Left hindlimb (tissue), 1 donor: ENCODE results near the gene CALML5.

Experiments
- DNase-seq: peaks from one replicate; pipeline ENCODE4 v3.0.0-alpha.2; 2018

CALML5 gene

GRCh38 chr10:5532618-5533097 is 33.3 kb upstream of the CALML5 start:
- DNase-seq = no peak

GRCh38 chr10:5532307-5532605 is 32.9 kb upstream of the CALML5 start:
- no peak for DNase-seq

DNA sequence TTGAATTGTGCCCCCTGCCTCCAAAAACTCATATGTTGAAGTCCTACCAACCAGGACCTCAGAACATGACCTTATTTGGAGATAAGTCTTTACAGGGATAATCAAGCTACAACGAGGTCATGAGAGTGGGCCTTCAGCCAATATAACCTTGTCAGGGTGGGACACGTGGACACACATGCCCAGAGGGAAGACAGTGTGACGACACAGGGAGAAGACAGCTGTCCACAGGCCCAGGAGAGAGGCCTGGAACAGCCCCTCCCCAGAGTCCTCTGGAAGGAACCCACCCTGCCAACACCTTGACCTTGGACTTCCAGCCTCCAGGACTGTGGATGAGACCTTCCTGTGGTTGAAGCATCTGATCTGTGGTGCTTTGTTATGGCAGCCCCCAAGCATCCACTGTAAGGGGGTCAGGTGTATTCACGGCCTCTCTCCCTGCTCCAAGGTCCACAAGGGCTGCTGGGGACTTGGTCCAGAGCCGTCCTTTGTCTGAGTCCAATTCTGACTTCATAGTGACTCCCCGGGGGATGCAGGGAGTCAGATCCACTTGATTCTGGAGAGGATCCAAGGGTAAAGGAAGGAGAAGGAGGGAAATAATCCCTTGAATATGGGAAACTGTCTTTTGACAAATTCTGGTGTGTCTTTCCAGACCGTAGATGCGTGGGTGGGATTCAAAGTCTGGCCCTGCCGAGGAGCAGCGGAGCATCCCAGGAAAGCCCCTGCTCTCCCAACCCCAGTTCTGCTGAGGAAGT is 32.4 kb upstream of the CALML5 start:
- peak; percentile 19 for DNase-seq

GRCh38 chr10:5530846-5531557 is 31.6 kb upstream of the CALML5 start:
- DNase-seq = no peak

- no peak for DNase-seq
Measured at GRCh38 chr10:5530412-5530806, 31.0 kb upstream of the CALML5 start.

DNA sequence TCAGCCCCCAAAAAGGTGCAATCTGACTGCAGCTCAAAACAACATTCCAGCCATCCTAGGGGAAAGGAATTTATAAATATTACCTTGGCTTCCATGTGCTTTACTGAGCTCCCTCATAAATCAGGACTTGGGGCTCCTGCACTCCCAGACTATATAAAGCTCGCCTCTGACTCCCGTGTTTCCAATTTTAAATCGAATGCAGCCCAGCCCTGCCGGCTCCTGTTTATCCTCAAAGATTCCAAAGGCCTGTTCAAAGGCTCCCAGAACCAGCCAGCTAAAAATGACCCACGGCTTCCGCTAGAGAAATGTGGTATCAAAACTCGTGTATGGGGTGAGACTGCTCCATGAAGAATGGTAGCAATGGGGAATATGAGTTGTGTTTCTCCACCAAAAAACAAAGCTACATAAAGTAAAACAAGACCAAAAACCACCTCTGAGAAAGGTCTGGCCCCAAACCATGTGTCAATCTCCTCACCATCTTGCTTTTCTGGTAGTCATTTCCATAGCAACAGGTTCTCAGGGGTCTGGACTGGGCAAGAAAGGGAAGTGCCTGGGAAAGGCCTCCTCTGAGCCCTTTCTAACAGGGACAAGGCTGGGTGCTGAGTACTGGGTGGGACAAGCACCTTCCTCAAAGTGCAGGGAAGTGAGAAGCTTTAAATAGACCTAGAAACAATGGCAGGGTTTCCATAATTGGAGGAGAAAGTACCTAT is 30.5 kb upstream of the CALML5 start:
- DNase-seq = no peak

DNA sequence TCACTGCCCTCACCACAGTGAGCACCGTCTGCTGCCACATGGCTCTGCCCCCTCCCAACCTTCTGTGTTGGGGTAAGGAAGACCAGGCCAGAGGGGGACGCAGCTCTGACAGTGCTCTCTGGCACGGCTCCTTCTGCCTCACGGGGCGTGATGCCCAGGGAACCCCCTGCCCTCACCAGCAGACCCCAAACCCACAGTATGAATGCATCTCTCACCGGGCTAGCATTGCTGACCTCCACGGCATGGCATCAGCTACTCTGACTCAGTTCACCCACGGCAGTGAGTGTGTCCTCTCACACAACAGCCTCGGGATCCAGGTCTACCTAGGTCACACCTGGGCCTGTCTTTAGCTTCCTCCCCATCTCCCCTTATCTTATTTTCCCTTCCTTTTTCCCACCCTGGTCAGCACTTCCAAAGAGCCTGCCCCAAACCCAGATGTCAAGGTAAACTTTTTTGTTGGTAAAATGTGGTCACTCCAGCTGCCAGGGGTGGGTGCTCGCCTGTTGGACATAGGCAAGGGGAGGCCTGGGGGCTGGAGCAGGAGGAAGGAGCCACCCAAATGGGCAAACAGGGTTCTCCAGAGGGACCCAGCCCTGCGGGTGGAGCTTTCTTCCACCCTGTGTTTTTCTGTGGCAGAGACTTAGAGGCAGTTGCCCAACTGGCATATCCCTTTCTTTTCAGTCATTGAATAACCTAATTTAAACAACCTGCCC is 29.8 kb upstream of the CALML5 start:
- DNase-seq = no peak

- DNase-seq = peak; percentile 13
Measured at GRCh38 chr10:5527332-5528200, 28.2 kb upstream of the CALML5 start.

DNA sequence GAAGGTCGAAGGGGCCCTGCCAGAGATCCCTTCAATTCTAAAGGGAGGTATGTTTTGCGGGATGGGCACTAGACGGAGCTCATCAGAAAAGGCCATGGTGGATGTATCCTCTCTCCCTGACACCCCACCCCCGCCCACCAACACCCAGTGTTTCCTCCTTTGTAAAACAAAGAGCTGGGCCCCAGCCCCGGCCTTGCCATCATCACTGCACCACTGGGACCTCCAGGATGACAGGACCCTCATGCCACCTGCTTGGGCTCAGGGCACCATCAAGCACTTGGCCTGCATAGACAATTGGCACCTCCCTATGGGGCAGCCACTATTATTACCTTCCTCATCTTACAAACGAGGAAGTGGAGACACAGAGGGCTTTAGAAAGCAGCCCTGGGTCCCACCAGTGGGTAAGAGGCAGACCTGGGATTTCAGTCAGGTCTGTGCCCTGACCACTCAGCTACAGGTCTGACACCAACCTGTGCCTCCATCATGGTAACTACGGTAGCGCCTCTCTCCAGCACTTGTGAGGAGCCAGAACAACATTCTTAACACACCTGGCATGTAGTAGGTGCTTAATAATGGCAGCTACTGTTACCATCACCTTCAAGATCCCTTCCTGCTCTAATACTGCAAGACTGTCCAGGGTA is 27.4 kb upstream of the CALML5 start:
- DNase-seq = peak; percentile 9

DNA sequence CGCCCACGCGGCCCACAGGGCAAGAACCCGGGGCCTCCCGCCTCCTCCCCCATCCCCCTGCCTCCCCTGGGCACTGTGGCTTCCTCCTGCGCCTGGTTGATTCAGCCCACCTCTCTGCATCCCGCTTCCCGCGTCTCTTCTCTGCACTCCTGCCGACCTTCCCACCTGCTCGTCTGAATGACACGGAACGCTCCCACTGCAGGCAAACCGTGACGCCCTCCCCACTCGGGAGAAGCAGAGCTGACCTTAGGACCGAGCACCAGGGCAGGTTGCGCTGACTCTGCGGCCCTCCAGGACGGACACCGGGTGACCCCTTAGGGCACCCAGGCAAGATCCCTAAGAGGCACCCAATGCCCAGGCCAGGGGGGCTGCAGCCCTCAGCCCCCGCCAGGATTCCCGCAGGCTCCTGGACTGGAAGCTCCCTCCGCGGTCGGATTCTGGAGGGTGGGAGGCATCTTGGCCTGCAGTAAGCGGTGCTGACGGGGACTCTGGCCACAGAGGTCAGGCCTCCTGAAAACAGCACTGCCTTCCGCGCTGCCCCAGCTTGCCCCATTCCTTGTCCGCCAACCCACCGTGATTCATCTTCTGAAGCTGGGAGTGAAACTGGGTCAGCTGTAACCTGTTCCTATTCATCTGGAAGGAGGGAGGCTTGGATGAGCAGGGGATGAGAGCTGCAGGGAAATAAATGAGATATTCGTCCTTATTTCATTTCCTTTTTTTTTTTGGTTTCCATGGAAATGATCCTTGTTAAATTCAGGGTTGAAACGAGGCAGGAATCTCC is 26.4 kb upstream of the CALML5 start:
- DNase-seq = peak; percentile 23

GRCh38 chr10:5524641-5525560 is 25.5 kb upstream of the CALML5 start, which contains the start of gene CALML3:
CALML3 (plus strand) TSS chr10:5524961; CDS start chr10:5525086, 125 bp downstream.
- DNase-seq = peak; percentile 23

DNA sequence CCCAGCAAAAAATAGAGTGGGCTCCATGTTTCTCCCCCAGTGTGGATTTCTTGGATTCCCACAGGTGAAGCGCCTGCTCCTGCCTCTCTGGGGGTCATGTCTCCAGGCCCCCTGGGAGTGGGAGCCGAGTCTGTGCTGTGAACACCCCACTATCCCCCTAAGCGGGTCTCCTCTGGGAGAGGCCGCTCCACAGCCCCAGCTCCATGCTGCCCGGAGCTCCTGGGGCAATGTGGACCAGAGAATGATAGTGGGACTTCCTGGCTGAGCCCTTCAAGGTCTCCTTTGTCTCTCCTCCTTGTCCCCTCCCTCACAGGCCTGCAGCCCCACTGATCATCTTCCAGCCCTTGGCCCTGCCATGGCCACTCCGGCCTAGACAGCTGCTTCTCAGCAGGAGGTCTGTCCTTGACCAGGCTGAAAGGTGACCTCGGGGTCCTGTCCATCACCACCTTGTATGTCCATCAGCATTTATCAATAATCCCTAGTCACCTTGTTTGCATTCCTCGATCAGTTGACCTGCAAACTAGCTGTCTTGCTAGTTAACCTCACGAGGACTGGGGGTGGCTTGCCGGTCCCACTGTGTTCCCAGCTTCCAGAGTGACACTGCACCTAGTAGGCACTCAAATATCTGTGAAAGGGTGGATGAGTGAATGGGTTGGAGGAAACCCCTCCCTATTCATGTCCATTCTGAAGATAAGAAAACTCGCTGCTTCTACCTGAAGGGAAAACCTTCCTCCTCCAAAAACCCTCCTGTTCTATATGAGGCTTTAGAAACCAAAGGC is 24.6 kb upstream of the CALML5 start:
- DNase-seq = peak; percentile 10

GRCh38 chr10:5522913-5523560 is 23.7 kb upstream of the CALML5 start:
- peak; percentile 16 for DNase-seq

DNA sequence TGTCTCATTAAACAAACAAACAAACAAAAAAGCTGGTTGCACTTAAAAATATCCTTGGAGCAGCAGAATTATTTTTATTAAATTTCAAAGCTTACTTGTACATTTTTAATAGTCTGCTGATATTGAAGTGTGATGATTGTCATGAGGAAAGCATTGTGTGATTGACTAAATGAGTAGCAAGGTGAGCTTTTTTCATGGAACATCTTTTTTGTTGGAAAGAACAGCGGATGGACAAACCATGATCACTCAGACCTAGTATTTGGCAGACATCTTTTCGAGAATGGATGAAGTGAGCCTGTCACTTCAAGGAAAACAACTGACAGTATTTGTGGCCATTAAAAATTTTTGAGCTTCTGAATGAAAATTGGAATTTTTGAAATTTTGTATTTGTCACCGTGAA is 19.7 kb upstream of the CALML5 start:
- DNase-seq = no peak

- DNase-seq = peak; percentile 1
Measured at GRCh38 chr10:5518143-5518542, 18.8 kb upstream of the CALML5 start.

DNA sequence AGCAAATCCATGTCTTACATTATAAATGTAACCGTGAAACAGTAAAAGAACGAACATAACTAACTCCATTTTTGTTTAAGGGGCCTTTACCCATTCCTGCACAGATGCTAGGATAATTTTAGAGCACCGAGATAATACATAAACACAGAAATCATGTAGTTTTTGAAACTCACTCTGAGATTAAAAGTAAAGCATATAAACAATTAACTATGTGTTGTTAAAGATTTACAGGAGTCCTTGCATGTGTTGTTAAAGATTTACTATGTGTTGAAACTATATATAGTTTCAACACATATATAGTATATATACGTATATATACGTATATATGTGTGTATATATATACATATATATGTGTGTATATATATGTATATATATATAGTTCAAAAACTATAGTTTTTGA is 18.2 kb upstream of the CALML5 start:
- DNase-seq = no peak

DNA sequence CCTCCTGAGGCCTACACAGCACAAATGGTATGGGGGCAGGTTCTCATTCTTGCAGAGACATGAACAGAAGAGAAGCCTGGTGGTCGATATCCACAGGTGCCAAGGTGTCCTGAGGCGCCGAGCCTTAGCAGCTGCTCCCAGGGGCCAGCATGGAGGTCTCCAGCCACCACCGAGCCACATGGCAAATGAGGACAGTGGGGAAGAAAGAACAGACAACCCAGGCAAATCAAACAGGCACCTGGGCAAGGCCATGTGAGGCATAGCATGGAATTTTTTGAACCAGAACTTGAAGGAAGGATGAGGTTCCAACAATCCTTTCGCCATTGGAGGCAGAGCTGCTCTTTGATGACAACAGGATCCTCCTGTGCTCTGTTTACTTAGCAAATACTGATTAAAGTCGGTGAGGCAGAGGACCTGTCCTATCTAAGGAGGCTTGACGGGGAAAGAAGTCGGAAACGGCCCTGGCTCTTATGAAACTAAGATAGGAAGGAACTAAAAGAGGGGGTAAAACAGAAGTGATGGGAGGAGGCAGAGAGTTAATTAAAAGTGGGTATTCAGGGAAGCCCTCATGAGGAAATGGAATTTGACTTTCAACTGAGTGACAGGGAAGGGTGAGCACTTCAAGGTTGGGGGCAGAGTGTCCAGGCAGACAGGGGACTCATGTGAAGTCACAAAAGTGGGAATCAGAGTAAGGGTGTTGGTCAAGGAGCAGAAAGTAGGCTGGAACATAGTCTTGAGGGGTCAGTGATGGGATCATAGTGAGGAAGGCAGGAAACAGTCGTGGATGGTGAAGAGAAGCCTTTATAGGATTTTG is 16.8 kb upstream of the CALML5 start:
- no peak for DNase-seq
